CD14-positive monocyte (primary cell): Measurements from ENCODE around the gene PSMD1. TPM values are rescaled to one million over a fixed set of nuclear protein-coding genes. Genes with fewer than 3 reads are reported as not detected.

Experiments
- DNase-seq, 3 donors: peaks; one replicate each; pipeline ENCODE4 v3.0.0-alpha.2; 2011 to 2022
- H2AFZ ChIP-seq: 2 replicates; pipeline ENCODE4 v1.6.0; 2012; ENCODE audit warnings: mild to moderate bottlenecking, low read depth, low read length, inconsistent platforms; ENCODE audit not compliant: insufficient read depth, poor library complexity, severe bottlenecking
- H3K27ac ChIP-seq, 2 donors: 1 replicate in 1 of 2; 2 replicates in 1 of 2; pipeline ENCODE4 v1.5.1; 2012 to 2013; ENCODE audit warnings: low read length in 2 of 2, control low read depth in 1 of 2, inconsistent platforms in 1 of 2, low read depth in 1 of 2, mild to moderate bottlenecking in 1 of 2
- H3K27me3 ChIP-seq, 2 donors: one replicate each; pipeline versions ENCODE4 v1.6.0 to v1.6.1; 2011 to 2013; ENCODE audit warnings: low read length in 2 of 2; ENCODE audit not compliant: control insufficient read depth in 2 of 2, insufficient read depth in 2 of 2
- H3K36me3 ChIP-seq, 2 donors: replicated peaks in 1 of 2; 1 replicate in 1 of 2; 2 replicates in 1 of 2; pipeline versions ENCODE4 v1.5.1 to v1.6.1; 2012 to 2013; ENCODE audit warnings: low read length in 2 of 2, control low read depth in 1 of 2, inconsistent platforms in 1 of 2, mild to moderate bottlenecking in 1 of 2; ENCODE audit not compliant: insufficient read depth in 2 of 2, control insufficient read depth in 1 of 2
- H3K4me1 ChIP-seq, 2 donors: 1 replicate in 1 of 2; 2 replicates in 1 of 2; pipeline versions ENCODE4 v1.5.1 to v1.6.1; 2012 to 2013; ENCODE audit warnings: low read length in 2 of 2, control low read depth in 1 of 2, inconsistent platforms in 1 of 2, mild to moderate bottlenecking in 1 of 2, moderate library complexity in 1 of 2; ENCODE audit not compliant: insufficient read depth in 2 of 2, control insufficient read depth in 1 of 2
- H3K4me2 ChIP-seq: replicated peaks from 2 replicates; pipeline ENCODE3; 2012; ENCODE audit warnings: low read length, moderate library complexity, mild to moderate bottlenecking; ENCODE audit not compliant: poor library complexity, severe bottlenecking; ENCODE audit errors: extremely low read depth
- H3K4me3 ChIP-seq, 3 experiments: fragments of 200-600 bp in 1 of 3; sonication (generic) in 1 of 3; replicated peaks in 1 of 3; 1 replicate in 2 of 3; 2 replicates in 1 of 3; pipeline ENCODE4 v1.5.1; 2011 to 2013; ENCODE audit warnings: low read length in 3 of 3, mild to moderate bottlenecking in 3 of 3, control low read depth in 2 of 3, low read depth in 2 of 3, inconsistent platforms in 1 of 3, moderate library complexity in 1 of 3
- H3K79me2 ChIP-seq: 2 replicates; pipeline ENCODE4 v1.6.0; 2012; ENCODE audit warnings: mild to moderate bottlenecking, control low read depth, inconsistent platforms, low read length, moderate library complexity; ENCODE audit not compliant: insufficient read depth
- H3K9ac ChIP-seq: 2 replicates; pipeline ENCODE4 v1.6.0; 2017; ENCODE audit warnings: low read length, mild to moderate bottlenecking; ENCODE audit not compliant: insufficient read depth, poor library complexity, severe bottlenecking
- H3K9me3 ChIP-seq, 2 donors: replicated peaks in 1 of 2; 1 replicate in 1 of 2; 2 replicates in 1 of 2; pipeline versions ENCODE4 v1.5.1 to v1.6.1; 2012 to 2013; ENCODE audit warnings: low read length in 2 of 2, control low read depth in 1 of 2; ENCODE audit not compliant: control insufficient read depth in 1 of 2, insufficient read depth in 1 of 2
- H4K20me1 ChIP-seq: 2 replicates; pipeline ENCODE4 v1.6.0; 2012; ENCODE audit warnings: mild to moderate bottlenecking, low read length, control low read depth, moderate library complexity; ENCODE audit not compliant: insufficient read depth
- H3K27ac Mint-ChIP-seq, 7 donors: one replicate each; pipeline ENCODE4 v1.8.0; 2020; ENCODE audit warnings: mild to moderate bottlenecking in 7 of 7, mixed read lengths in 7 of 7, moderate library complexity in 6 of 7, inconsistent platforms in 2 of 7
- H3K27me3 Mint-ChIP-seq, 3 donors: one replicate each; pipeline ENCODE4 v1.8.0; 2021 to 2022; ENCODE audit warnings: low read depth in 3 of 3, mild to moderate bottlenecking in 3 of 3, mixed read lengths in 3 of 3, moderate library complexity in 3 of 3, inconsistent platforms in 1 of 3
- H3K36me3 Mint-ChIP-seq, 2 donors: one replicate each; pipeline ENCODE4 v1.8.0; 2020; ENCODE audit warnings: mixed read lengths in 2 of 2, inconsistent platforms in 1 of 2, mild to moderate bottlenecking in 1 of 2
- H3K4me1 Mint-ChIP-seq: one replicate; pipeline ENCODE4 v1.8.0; 2020; ENCODE audit warnings: mild to moderate bottlenecking, mixed read lengths
- H3K4me3 Mint-ChIP-seq, 2 donors: one replicate each; pipeline ENCODE4 v1.8.0; 2020; ENCODE audit warnings: mild to moderate bottlenecking in 2 of 2, mixed read lengths in 2 of 2, moderate library complexity in 1 of 2
- H3K9me3 Mint-ChIP-seq, 7 donors: one replicate each; pipeline ENCODE4 v1.8.0; 2020 to 2022; ENCODE audit warnings: mixed read lengths in 7 of 7, mild to moderate bottlenecking in 6 of 7, moderate library complexity in 6 of 7, inconsistent platforms in 2 of 7
- CTCF ChIP-seq: fragments of 200-600 bp; IDR thresholded peaks from one replicate; pipeline ENCODE4 v1.8.0; 2022; ENCODE audit warnings: antibody characterized with exemption, mild to moderate bottlenecking
- WGBS: methylation state at CpG from one replicate; pipeline ENCODE4 v1.1.5; 2013; ENCODE audit warnings: missing lambda C conversion rate; ENCODE audit not compliant: insufficient coverage; 5-methylcytosine and 5-hydroxymethylcytosine counted together
- intact Hi-C, 2 donors: fragments of 100-400 bp; cut with micrococcal nuclease; formaldehyde crosslinking; loops; one replicate each; pipeline versions ENCODE4 v1.15.0 to v1.15.1; 2023
- polyA plus RNA-seq, 3 donors: library from polyadenylated mRNA; depleted of rRNA in 1 of 3; unstranded in 2 of 3; stranded (reverse) in 1 of 3; fragments of 300-500 nt in 2 of 3; fragments of >200 nt in 1 of 3; fragmentation: Illumina TruSeq in 2 of 3; gene quantifications; 1 replicate in 2 of 3; 2 replicates in 1 of 3; pipeline ENCODE4 v1.2.3, GENCODE V29; 2012 to 2021

Gene PSMD1
- polyA plus RNA-seq, 3 donors: 23.5 to 53.9 (median 37.7) TPM

GRCh38 chr2:231030725-231031124, 25.9 kb upstream of the PSMD1 start:
- no peak for DNase-seq
- no peak overlapping the region for H3K4me2 ChIP-seq
- H3K79me2 ChIP-seq: no peaks in the 10 kb centered on the region
- H3K36me3 ChIP-seq: no peaks in the 10 kb centered on the region
- H3K9ac ChIP-seq: no peak overlapping the region
- H4K20me1 ChIP-seq: no peaks in the 10 kb centered on the region
- intact Hi-C loops: no loop called here
- no peak overlapping the region for H3K27ac ChIP-seq
- H3K9me3 Mint-ChIP-seq: peaks cover 0 to 5% (median 0%) of the 10 kb centered on the region in 7 donors
- no peaks in the 10 kb centered on the region for H3K4me1 Mint-ChIP-seq
- no peaks in the 10 kb centered on the region for H3K4me1 ChIP-seq
- peaks cover 6 to 10% of the 10 kb centered on the region in 2 donors for H3K27me3 ChIP-seq
- H3K4me3 Mint-ChIP-seq: no peak overlapping the region
- H3K27me3 Mint-ChIP-seq: peaks cover 11 to 30% (median 21%) of the 10 kb centered on the region in 3 donors
- H3K27ac Mint-ChIP-seq: no peak overlapping the region
- H3K9me3 ChIP-seq: no peaks in the 10 kb centered on the region
- TF ChIP-seq CTCF: no peak
- WGBS: 92% methylated on average over 3 of the region's 3 CpGs
- no peaks in the 10 kb centered on the region for H3K36me3 Mint-ChIP-seq
- no peak overlapping the region for H2AFZ ChIP-seq
- H3K4me3 ChIP-seq: no peak overlapping the region

- Histone ChIP-seq H3K27me3 (peaks cover 17 to 24% of the 10 kb centered on the region in 2 donors), H3K9me3 (peaks cover 0 to 8% of the 10 kb centered on the region in 2 donors), H3K79me2 (no peaks in the 10 kb centered on the region), H3K36me3 (no peaks in the 10 kb centered on the region), H4K20me1 (no peaks in the 10 kb centered on the region), H3K9ac (no peak overlapping the region), H3K4me2 (no peak overlapping the region), H3K4me1 (no peaks in the 10 kb centered on the region), H3K27ac (no peak overlapping the region), H2AFZ (no peak overlapping the region), H3K4me3 (no peak overlapping the region)
- H3K27ac Mint-ChIP-seq: no peak overlapping the region
- peaks cover 2% of the 10 kb centered on the region for H3K4me1 Mint-ChIP-seq
- DNase-seq: no peak
- no peak for TF ChIP-seq CTCF
- intact Hi-C loops: no loop called here
- no peaks in the 10 kb centered on the region for H3K36me3 Mint-ChIP-seq
- peaks cover 23 to 41% (median 32%) of the 10 kb centered on the region in 3 donors for H3K27me3 Mint-ChIP-seq
- peaks cover 0 to 7% (median 2%) of the 10 kb centered on the region in 7 donors for H3K9me3 Mint-ChIP-seq
- no peak overlapping the region for H3K4me3 Mint-ChIP-seq
- WGBS: 92% methylated on average over 2 of the region's 5 CpGs
Measured at GRCh38 chr2:231032575-231033140, 24.0 kb upstream of the PSMD1 start.
